NK-92 (cell line): ENCODE measurements around the gene USP12.
"Not testable (repeated sequence)": the region's sequence is repeated elsewhere in the genome, so short reads cannot be mapped to it uniquely, and the experiment has no call there.

Source experiments
- DNase-seq: peaks from one replicate; lab custom pipeline; 2025; ENCODE audit not compliant: unreplicated experiment; lab: John Stamatoyannopoulos, UW

Gene USP12

GRCh38 chr13:27171244-27171826 is at the start of gene USP12:
TSS of gene USP12 (minus strand) at chr13:27171811. CDS start at chr13:27171639, 172 bp downstream.
- DNase-seq = no peak

DNA sequence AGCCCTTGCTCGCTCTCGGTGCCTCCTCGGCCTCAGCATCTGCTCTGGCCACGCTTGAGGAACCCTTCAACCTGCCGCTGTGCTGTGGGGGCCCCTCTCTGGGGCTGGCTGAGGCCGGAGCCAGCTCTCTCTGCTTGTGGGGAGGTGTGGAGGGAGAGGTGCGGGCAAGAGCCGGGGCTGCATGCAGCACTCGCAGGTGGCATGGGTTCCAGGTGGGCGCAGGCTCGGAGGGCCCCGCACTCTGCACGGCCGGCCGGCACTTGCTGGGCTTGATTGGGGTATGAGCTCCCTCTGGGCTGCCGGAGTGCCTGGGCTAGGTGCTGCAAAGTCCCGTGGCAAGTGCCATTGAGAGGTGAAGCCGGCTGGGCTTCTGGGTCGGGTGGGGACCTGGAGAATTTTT is 48.0 kb upstream of the USP12 start:
- no peak for DNase-seq

GRCh38 chr13:27218861-27219260 is 47.2 kb upstream of the USP12 start:
- DNase-seq = not testable (repeated sequence)

DNA sequence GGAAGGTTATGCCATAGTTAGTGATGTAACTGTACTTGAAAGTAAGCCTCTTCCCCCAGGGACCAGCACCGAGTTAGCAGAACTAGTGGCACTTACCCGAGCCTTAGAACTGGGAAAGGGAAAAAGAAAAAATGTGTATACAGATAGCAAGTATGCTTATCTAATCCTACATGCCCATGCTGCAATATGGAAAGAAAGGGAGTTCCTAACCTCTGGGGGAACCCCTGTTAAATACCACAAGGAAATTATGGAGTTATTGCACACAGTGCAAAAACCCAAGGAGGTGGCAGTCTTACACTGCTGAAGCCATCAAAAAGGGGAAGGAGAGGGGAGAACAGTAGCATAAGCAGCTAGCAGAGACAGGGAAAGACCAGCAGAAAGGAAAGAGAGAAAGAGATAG is 46.2 kb upstream of the USP12 start:
- DNase-seq = not testable (repeated sequence)

DNA sequence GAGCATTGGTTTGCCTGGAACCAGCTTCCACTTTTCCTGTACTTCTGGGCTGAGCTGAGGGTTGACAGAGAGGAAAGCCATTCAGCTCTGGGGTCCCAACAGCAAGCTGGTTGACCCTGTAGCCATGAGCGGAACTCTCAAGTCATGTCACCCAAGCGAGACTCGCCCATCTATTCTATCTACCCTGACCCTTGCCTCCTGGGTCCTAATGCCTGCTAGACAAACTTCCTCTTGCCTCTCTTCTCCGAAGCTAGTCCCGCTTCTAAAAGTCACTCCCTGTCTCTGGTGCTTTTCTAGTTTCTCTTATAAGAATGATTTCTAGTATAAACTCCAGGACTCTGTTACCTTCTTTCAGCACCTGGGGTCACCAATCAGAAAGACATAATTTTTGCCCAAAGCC is 41.8 kb upstream of the USP12 start:
- not testable (repeated sequence) for DNase-seq

GRCh38 chr13:27211771-27212364 is 40.3 kb upstream of the USP12 start:
- DNase-seq = no peak

- no peak for DNase-seq
These were observed 39.7 kb upstream of the USP12 start for GRCh38 chr13:27211271-27211670.

GRCh38 chr13:27208514-27208913 is 36.9 kb upstream of the USP12 start:
- no peak for DNase-seq

- no peak for DNase-seq
These were observed 32.2 kb upstream of the USP12 start for GRCh38 chr13:27203854-27204253.

- no peak for DNase-seq
These were observed 31.6 kb upstream of the USP12 start for GRCh38 chr13:27203186-27203585.

- no peak for DNase-seq
These were observed 30.1 kb upstream of the USP12 start for GRCh38 chr13:27201661-27202060.

DNA sequence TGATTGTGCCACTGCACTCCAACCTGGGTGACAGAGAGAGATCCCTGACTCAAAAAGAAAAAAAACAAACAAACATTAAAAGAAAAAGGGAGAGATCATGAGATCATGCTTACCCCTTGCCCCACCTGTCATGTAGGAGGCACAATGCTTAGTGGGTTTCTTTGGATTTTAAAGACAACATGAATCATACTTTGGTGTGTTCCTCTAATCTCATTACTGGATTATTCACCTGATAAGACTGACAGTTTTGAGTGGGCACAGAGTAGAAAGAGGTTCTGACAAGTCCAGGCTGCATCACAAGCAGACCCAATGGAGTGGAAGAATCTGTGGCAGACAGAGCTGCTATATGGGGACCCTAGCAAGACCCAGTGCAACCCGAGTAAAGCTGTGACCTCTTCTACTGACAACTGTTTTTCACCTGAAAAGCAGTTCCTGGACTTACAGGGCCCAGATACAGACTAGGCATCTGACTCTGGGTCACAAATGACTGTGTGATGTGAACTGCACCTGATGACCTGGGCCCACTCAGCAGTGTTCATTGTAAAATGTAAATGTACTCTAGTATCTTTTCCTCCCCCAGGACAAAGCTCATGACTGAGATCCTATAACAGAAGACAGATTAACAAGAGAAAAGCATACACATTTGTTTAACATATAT is 28.9 kb upstream of the USP12 start:
- DNase-seq = no peak

- no peak for DNase-seq
These were observed 28.1 kb upstream of the USP12 start for GRCh38 chr13:27199696-27200095.

DNA sequence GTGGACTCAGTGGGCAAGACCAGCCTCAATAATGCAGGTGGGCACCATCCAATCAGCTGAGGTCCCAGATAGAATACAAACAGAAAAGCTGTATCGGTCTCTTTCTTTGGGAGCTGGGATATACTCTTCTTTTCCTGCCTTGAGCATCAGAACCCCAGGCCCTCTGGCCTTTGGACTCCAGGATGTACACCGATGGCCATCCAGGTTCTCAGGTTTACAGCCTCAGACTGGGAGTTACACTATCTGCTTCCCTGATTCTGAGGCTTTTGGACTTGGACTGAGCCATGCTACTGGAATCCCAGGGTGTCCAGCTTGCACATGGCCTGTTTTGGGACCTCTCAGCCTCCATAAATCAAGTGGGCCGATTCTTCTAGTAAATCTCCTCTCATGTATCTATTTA is 27.6 kb upstream of the USP12 start:
- no peak for DNase-seq

- DNase-seq = no peak
These were observed 23.5 kb upstream of the USP12 start for GRCh38 chr13:27194895-27195764.

DNA sequence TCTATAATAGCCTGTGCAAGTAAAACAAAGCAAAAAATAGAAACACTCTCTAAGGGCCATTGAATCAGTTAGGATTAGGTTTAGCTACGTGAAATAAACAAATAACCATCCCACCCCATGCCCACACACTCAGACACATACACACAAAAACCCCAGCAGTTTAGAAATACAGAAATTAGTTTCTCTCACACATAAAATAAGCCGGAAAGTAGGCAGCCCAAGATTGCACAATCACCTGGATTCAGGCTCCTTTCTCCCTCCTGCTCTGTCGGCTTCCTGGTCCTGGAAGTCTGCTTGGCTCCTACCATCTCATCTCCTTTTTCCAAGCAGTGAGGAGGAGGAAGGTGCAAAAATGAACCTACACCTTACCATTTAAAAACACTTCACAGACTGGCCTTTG is 22.6 kb upstream of the USP12 start:
- DNase-seq = no peak

- DNase-seq = no peak
These were observed 21.9 kb upstream of the USP12 start for GRCh38 chr13:27193496-27193895.

GRCh38 chr13:27192973-27193372 is 21.4 kb upstream of the USP12 start:
- no peak for DNase-seq

- DNase-seq = not testable (repeated sequence)
These were observed 20.8 kb upstream of the USP12 start for GRCh38 chr13:27192367-27192766.

DNA sequence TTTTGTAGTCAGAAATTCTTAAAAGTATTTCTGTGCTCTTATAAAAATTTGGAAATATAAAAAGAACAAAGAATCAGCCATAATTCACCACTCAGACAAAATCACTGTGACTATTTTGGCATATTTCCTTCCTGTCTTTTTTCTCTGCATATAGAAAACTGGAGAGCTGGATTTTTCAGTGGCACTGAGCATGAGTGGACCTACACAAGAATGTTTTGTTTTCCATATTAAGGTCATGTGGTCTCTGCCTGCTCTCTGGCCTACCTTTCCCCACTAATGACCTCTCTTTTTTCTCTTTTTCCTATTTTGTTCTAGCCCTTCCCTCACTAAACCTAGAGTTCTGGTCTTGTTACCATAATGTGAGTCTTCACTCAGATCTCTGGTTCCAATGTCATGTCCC is 17.6 kb upstream of the USP12 start:
- DNase-seq = no peak

DNA sequence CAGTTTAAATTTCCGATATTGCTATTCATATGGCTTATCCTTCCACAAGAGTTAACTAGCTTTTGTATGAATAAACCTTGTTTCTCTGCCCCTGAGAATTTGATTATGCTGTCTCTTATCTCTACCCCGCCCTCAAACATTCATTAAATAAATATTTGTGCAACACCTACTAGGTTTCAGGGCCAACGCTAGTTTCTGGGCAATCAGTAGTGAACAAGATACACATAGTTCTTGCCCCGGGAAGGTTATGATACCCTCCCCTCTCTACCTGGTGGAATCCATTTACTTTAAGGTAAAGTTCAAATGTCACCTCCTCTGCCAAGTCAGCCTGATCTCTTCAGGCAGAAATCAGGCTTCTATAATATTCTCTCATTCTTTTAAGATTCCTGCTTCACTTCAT is 16.6 kb upstream of the USP12 start:
- no peak for DNase-seq

DNA sequence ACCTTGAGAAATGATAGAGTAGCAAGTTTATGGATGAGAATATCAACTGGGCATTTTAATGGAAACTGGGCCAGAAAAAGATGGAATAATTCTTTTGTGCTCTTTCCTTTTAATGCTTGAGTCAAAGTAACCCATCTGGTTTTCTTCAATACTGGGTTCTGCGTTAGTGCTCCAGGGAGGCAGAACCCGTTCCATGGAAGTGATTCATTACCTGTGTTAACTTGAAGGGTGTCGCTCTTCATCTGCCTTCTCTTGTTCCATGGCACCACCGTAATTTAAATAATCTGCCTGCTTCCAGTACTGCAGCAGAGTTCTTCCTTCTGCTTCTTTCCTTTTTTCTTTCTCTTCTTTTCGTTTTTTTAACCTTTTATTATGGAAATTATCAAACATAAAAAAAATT is 14.7 kb upstream of the USP12 start:
- no peak for DNase-seq
